ENCODE data around the gene TDRD15. TPM values are rescaled to one million over a fixed set of nuclear protein-coding genes. Genes with fewer than 3 reads are reported as not detected.

The TDRD15 gene
- total RNA-seq, 1 experiment from 2014 or later, result not detected

DNA sequence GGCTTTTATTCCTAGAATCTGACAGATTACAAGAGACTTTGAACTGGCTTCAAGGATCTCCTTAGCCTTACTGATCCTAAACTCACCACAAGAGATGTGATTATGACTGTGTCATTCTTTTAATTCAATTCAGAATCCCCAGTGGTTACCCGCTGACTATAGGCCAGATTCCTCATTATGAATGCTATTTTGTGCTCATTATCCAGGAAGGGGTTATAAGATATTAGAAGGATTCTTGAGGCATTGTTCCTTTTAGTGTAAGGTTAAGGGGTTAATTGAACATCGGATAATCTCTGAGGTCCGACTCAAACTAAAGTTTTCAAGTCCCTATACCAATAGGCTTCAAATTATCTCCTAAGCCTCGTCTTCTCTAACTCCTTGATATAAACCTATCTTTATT, 39.4 kb upstream of the TDRD15 start:
- Mint-ChIP-seq H3K4me3 (ENCODE audit: unreplicated experiment) (no peak overlapping the region), H3K36me3 (ENCODE audit: insufficient read depth, unreplicated experiment) (no peaks in the 10 kb centered on the region)
- intact Hi-C loops (cut with micrococcal nuclease; ENCODE audit: unreplicated experiment), result no loop called here

DNA sequence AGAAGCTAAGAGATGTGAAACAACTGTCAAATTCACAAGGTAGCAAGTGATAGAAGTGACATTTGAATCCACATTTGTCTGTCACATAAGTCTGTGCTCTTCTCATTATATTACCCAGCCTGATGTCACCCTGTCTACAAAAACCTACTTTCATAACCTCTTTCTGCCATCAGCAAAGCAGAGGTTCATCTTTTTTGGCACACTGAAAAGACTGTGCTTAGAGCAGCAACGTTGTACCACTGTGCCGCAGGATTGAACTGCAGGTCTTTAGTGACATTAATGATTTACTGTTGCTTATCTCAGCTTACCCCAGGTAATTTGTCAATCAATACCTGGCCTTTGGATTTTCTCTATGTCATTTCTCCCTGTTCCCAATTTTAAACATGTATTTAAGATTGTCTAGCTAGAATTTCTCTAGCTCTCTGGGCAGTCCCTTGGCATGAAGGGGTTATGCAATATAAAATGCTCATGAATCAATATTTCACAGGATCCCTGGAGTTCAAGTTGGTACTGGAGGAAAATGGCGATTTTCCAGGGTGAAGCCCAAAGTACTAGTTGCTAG, 31.4 kb upstream of the TDRD15 start:
- no peaks in the 10 kb centered on the region for H3K27me3 Mint-ChIP-seq (ENCODE audit: insufficient read depth, unreplicated experiment)
- DNase-seq, result no peak
- Histone ChIP-seq H3K27me3 (replicated peaks; ENCODE audit: control insufficient read depth, insufficient read depth, low read length) (no peaks in the 10 kb centered on the region), H3K4me3 (ENCODE audit: low read depth, low read length) (no peak overlapping the region), H3K9me3 (no peaks in the 10 kb centered on the region), H3K36me3 (ENCODE audit: control insufficient read depth, insufficient read depth, low read length) (no peaks in the 10 kb centered on the region), H3K4me1 (no peaks in the 10 kb centered on the region)
- TF ChIP-seq, protein P1, sequence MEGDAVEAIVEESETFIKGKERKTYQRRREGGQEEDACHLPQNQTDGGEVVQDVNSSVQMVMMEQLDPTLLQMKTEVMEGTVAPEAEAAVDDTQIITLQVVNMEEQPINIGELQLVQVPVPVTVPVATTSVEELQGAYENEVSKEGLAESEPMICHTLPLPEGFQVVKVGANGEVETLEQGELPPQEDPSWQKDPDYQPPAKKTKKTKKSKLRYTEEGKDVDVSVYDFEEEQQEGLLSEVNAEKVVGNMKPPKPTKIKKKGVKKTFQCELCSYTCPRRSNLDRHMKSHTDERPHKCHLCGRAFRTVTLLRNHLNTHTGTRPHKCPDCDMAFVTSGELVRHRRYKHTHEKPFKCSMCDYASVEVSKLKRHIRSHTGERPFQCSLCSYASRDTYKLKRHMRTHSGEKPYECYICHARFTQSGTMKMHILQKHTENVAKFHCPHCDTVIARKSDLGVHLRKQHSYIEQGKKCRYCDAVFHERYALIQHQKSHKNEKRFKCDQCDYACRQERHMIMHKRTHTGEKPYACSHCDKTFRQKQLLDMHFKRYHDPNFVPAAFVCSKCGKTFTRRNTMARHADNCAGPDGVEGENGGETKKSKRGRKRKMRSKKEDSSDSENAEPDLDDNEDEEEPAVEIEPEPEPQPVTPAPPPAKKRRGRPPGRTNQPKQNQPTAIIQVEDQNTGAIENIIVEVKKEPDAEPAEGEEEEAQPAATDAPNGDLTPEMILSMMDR (IDR thresholded peaks at IDR 0.05; ENCODE audit: insufficient read depth in 1 of 2, low read depth in 1 of 2, low read length in 1 of 2, severe bottlenecking in 1 of 2, unreplicated experiment in 1 of 2), result no peak
- no peaks in the 10 kb centered on the region for H3K36me3 Mint-ChIP-seq (ENCODE audit: insufficient read depth, unreplicated experiment)
- H3K4me3 Mint-ChIP-seq (ENCODE audit: unreplicated experiment), result no peak overlapping the region
- peaks cover 4% of the 10 kb centered on the region for H3K4me1 Mint-ChIP-seq (ENCODE audit: low read depth, unreplicated experiment)
- ChIA-PET CTCF (no interaction called here), POLR2A (no interaction called here)
- BruUV-seq (replicated peaks), result no TSS peak
- no peaks in the 10 kb centered on the region for H3K9me3 Mint-ChIP-seq (ENCODE audit: unreplicated experiment)
- no peak overlapping the region for H3K27ac Mint-ChIP-seq (ENCODE audit: unreplicated experiment)
- intact Hi-C loops (cut with micrococcal nuclease; ENCODE audit: unreplicated experiment), result no loop called here

More for the DNA sequence above, 39.4 kb upstream of the TDRD15 start:
- no peaks in the 10 kb centered on the region for H3K27me3 ChIP-seq (replicated peaks; ENCODE audit: control insufficient read depth, insufficient read depth, low read length)
- H3K4me1 Mint-ChIP-seq (ENCODE audit: low read depth, unreplicated experiment), result no peaks in the 10 kb centered on the region
- no peaks in the 10 kb centered on the region for H3K36me3 ChIP-seq (ENCODE audit: control insufficient read depth, insufficient read depth, low read length)
- no peak overlapping the region for H3K4me3 ChIP-seq (ENCODE audit: low read depth, low read length)
- no peaks in the 10 kb centered on the region for H3K9me3 Mint-ChIP-seq (ENCODE audit: unreplicated experiment)
- H3K27me3 Mint-ChIP-seq (ENCODE audit: insufficient read depth, unreplicated experiment), result no peaks in the 10 kb centered on the region
- no peaks in the 10 kb centered on the region for H3K4me1 ChIP-seq
- no peak overlapping the region for H3K27ac Mint-ChIP-seq (ENCODE audit: unreplicated experiment)
- TF ChIP-seq, protein P1 (IDR thresholded peaks at IDR 0.05; ENCODE audit: insufficient read depth in 1 of 2, low read depth in 1 of 2, low read length in 1 of 2, severe bottlenecking in 1 of 2, unreplicated experiment in 1 of 2), result no peak
- DNase-seq, result no peak
- 0 out of 2 replicates have a peak, but pooled peaks cover 1% of the 10 kb centered on the region for H3K9me3 ChIP-seq
- CTCF ChIA-PET, result no interaction called here
- BruUV-seq (replicated peaks), result no TSS peak
- POLR2A ChIA-PET, result no interaction called here

DNA sequence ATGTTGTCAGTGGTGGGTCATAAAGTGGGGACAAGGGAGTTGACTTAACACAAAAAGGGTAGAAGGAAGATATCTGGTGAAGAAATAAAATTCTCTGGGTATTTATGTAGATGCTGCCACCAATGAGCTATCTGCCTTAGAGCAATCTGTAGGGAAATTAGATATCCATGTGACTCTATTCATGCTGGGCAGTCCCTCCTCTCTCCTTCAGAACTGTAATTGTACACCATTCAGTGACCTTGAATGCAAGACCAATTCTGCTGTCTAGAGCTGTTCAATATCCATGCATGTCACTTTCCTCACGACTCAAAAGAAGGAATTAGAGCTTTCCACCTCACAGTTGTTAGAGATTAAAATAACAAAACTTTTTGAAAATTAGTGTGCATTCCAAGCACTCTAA, 28.6 kb upstream of the TDRD15 start:
- DNase-seq, result no peak
- BruUV-seq (replicated peaks), result no TSS peak
- ChIA-PET CTCF (no interaction called here), POLR2A (no interaction called here)
- Histone ChIP-seq H3K27me3 (replicated peaks; ENCODE audit: control insufficient read depth, insufficient read depth, low read length) (no peaks in the 10 kb centered on the region), H3K4me3 (ENCODE audit: low read depth, low read length) (no peak overlapping the region), H3K9me3 (no peaks in the 10 kb centered on the region), H3K36me3 (ENCODE audit: control insufficient read depth, insufficient read depth, low read length) (no peaks in the 10 kb centered on the region), H3K4me1 (peaks cover 4% of the 10 kb centered on the region; the same call in 1 of the 2 replicates)
- H3K4me3 Mint-ChIP-seq (ENCODE audit: unreplicated experiment), result no peak overlapping the region
- intact Hi-C loops (cut with micrococcal nuclease; ENCODE audit: unreplicated experiment), result no loop called here
- no peaks in the 10 kb centered on the region for H3K27me3 Mint-ChIP-seq (ENCODE audit: insufficient read depth, unreplicated experiment)
- H3K36me3 Mint-ChIP-seq (ENCODE audit: insufficient read depth, unreplicated experiment), result no peaks in the 10 kb centered on the region
- peaks cover 17% of the 10 kb centered on the region for H3K4me1 Mint-ChIP-seq (ENCODE audit: low read depth, unreplicated experiment)
- H3K9me3 Mint-ChIP-seq (ENCODE audit: unreplicated experiment), result no peaks in the 10 kb centered on the region
- TF ChIP-seq, protein P1 (IDR thresholded peaks at IDR 0.05; ENCODE audit: insufficient read depth in 1 of 2, low read depth in 1 of 2, low read length in 1 of 2, severe bottlenecking in 1 of 2, unreplicated experiment in 1 of 2), result no peak
- H3K27ac Mint-ChIP-seq (ENCODE audit: unreplicated experiment), result no peak overlapping the region

Measured in Caco-2 (cell line).